HepG2 (cell line): ENCODE data around the gene RAC3. TPM values are rescaled to one million over a fixed set of nuclear protein-coding genes. Genes with fewer than 3 reads are reported as not detected.

Experiments
- BRD4 ChIP-seq: sonication (generic); formaldehyde crosslinking; IDR thresholded peaks from 2 replicates; pipeline ENCODE4 v1.4.0; 2020; ENCODE audit warnings: missing genetic modification reagents
- CREB1 ChIP-seq, 2 experiments: fragments of 450-650 bp in 1 of 2; IDR thresholded peaks; 2 replicates each; pipeline ENCODE4 v1.6.1; 2016 to 2017; ENCODE audit warnings: control low read depth in 1 of 2, mild to moderate bottlenecking in 1 of 2, missing compliant biosample characterization in 1 of 2, missing genetic modification characterization in 1 of 2
- CREM ChIP-seq, 2 experiments: sonication (generic) in 1 of 2; formaldehyde crosslinking in 1 of 2; IDR thresholded peaks; 2 replicates each; pipeline versions ENCODE4 v1.4.0 to v1.6.1; 2016 to 2020; ENCODE audit warnings: antibody characterized with exemption in 1 of 2, mild to moderate bottlenecking in 1 of 2, missing genetic modification reagents in 1 of 2
- HMG20A ChIP-seq: IDR thresholded peaks from 2 replicates; pipeline ENCODE4 v1.6.1; 2016; ENCODE audit warnings: borderline replicate concordance
- ISL2 ChIP-seq: sonication (generic); formaldehyde crosslinking; IDR thresholded peaks from 2 replicates; pipeline ENCODE4 v1.5.0; 2020; ENCODE audit warnings: missing genetic modification reagents
- JUND ChIP-seq: sonication (generic); formaldehyde crosslinking; IDR thresholded peaks from 2 replicates; pipeline ENCODE4 v1.8.0; 2022; ENCODE audit warnings: mild to moderate bottlenecking, missing genetic modification reagents
- KDM5B ChIP-seq: sonication (generic); formaldehyde crosslinking; IDR thresholded peaks from 2 replicates; pipeline ENCODE4 v1.4.0; 2020; ENCODE audit warnings: missing genetic modification reagents, mild to moderate bottlenecking, borderline replicate concordance
- KLF11 ChIP-seq: IDR thresholded peaks from 2 replicates; pipeline ENCODE4 v1.6.1; 2016; ENCODE audit warnings: missing compliant biosample characterization
- MZF1 ChIP-seq: sonication (generic); formaldehyde crosslinking; IDR thresholded peaks from 2 replicates; pipeline ENCODE4 v1.8.1; 2023; ENCODE audit warnings: mild to moderate bottlenecking, missing genetic modification reagents, borderline replicate concordance
- NFKB2 ChIP-seq: sonication (generic); formaldehyde crosslinking; IDR thresholded peaks from 2 replicates; pipeline ENCODE4 v1.4.0; 2020; ENCODE audit warnings: missing genetic modification reagents, borderline replicate concordance
- TBX2 ChIP-seq: sonication (generic); formaldehyde crosslinking; IDR thresholded peaks from 2 replicates; pipeline ENCODE4 v1.5.0; 2020; ENCODE audit warnings: missing genetic modification reagents, mild to moderate bottlenecking, borderline replicate concordance
- ZNF367 ChIP-seq: sonication (generic); formaldehyde crosslinking; IDR thresholded peaks from 2 replicates; pipeline ENCODE4 v1.4.0; 2020; ENCODE audit warnings: missing genetic modification reagents, borderline replicate concordance
- ZNF615 ChIP-seq: sonication (generic); formaldehyde crosslinking; IDR thresholded peaks from 2 replicates; pipeline ENCODE4 v1.5.0; 2020; ENCODE audit warnings: mild to moderate bottlenecking, missing genetic modification reagents, borderline replicate concordance
- ZNF670 ChIP-seq: sonication (generic); formaldehyde crosslinking; IDR thresholded peaks from 2 replicates; pipeline ENCODE4 v1.8.0; 2022; ENCODE audit warnings: mild to moderate bottlenecking, missing genetic modification reagents, borderline replicate concordance
- ZNF674 ChIP-seq: sonication (generic); formaldehyde crosslinking; IDR thresholded peaks from 2 replicates; pipeline ENCODE4 v1.5.0; 2020; ENCODE audit warnings: low read depth, mild to moderate bottlenecking, missing genetic modification reagents
- polyA plus RNA-seq, 8 experiments: library from polyadenylated mRNA; depleted of rRNA in 3 of 8; stranded (reverse) in 7 of 8; unstranded in 1 of 8; fragments of >200 nt; fragmentation: Illumina TruSeq in 4 of 8; extraction: Trizol in 4 of 8; gene quantifications; 2 replicates each; pipeline versions ENCODE4 v1.2.1 to v1.2.3, GENCODE V29; 2011 to 2016; ENCODE audit warnings: low read depth in 4 of 8, missing spikeins in 1 of 8, mixed read lengths in 1 of 8; ENCODE audit not compliant: insufficient read depth in 1 of 8
- total RNA-seq, 5 experiments: library from RNA; depleted of rRNA; stranded (reverse); fragments of >200 nt; fragmentation: Illumina TruSeq; extraction: Trizol; gene quantifications; 2 replicates each; pipeline ENCODE4 v1.2.3, GENCODE V29; 2016; ENCODE audit warnings: low read depth in 1 of 5
- TF ChIP-seq, protein P1 (sequence below): sonication (generic); formaldehyde crosslinking; IDR thresholded peaks from 2 replicates; pipeline ENCODE4 v1.5.1; 2020; ENCODE audit warnings: missing genetic modification reagents, mild to moderate bottlenecking, borderline replicate concordance
- TF ChIP-seq, protein P2 (sequence below): sonication (generic); formaldehyde crosslinking; IDR thresholded peaks from 2 replicates; pipeline ENCODE4 v1.4.0; 2020; ENCODE audit warnings: missing genetic modification reagents, borderline replicate concordance
- TF ChIP-seq, protein P3 (sequence below): IDR thresholded peaks from 2 replicates; pipeline ENCODE4 v1.6.1; 2018; ENCODE audit warnings: missing genetic modification reagents

Gene RAC3
- total and polyA plus RNA-seq, 2 of the 13 experiments (the other 11 are each of a cell fraction or from before 2014, with no cell fraction given) = 10.5 to 21.3 TPM

DNA sequence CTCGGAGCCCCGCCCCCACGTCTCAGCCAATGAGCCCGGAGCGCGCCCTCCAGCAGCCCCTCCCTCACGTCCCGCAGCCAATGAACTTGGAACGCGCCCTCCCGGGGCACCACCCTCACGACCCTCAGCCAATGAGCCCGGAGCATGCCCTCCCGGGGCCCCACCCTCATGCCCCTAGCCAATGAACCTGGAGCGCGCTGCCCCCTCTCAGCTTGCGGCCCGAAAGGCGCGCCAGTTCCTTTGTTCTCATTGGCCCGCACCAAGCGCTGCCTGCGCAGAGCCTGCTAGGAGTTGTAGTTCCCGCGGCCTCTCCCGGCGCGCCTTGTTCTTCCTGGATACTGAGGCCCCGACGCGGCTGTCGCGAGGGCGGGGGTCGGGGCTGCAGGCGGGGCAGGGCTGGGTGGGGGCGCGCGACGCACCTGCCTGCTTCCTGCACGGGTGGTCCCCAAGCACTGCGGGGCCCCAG, 8.5 kb upstream of the RAC3 start, which contains the start of gene LRRC45 (continued):
- TF ChIP-seq CREB1 (IDR thresholded peaks at IDR 0.05) = peak; percentile 82
- TF ChIP-seq CREB1 (CRISPR knock-in tag; IDR thresholded peaks at IDR 0.05) = no peak
- no peak for TF ChIP-seq NFKB2
- TF ChIP-seq JUND (CRISPR knock-in tag) = no peak
- no peak for TF ChIP-seq KDM5B
- TF ChIP-seq ZNF670 (CRISPR knock-in tag) = peak; percentile 25; the same call in 1 of the 2 replicates
- TF ChIP-seq TBX2 (CRISPR knock-in tag) = no peak; the same call in 1 of the 2 replicates
- TF ChIP-seq BRD4 (CRISPR knock-in tag) = no peak
- no peak for TF ChIP-seq ZNF615 (CRISPR knock-in tag)
- no peak for TF ChIP-seq ZNF674 (CRISPR knock-in tag)
- TF ChIP-seq CREM (IDR thresholded peaks at IDR 0.05) = peak; percentile 88
- TF ChIP-seq CREM (CRISPR knock-in tag; IDR thresholded peaks at IDR 0.05) = no peak
- TF ChIP-seq, protein P1, sequence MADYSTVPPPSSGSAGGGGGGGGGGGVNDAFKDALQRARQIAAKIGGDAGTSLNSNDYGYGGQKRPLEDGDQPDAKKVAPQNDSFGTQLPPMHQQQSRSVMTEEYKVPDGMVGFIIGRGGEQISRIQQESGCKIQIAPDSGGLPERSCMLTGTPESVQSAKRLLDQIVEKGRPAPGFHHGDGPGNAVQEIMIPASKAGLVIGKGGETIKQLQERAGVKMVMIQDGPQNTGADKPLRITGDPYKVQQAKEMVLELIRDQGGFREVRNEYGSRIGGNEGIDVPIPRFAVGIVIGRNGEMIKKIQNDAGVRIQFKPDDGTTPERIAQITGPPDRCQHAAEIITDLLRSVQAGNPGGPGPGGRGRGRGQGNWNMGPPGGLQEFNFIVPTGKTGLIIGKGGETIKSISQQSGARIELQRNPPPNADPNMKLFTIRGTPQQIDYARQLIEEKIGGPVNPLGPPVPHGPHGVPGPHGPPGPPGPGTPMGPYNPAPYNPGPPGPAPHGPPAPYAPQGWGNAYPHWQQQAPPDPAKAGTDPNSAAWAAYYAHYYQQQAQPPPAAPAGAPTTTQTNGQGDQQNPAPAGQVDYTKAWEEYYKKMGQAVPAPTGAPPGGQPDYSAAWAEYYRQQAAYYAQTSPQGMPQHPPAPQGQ (CRISPR knock-in tag) = no peak
- TF ChIP-seq HMG20A (CRISPR knock-in tag) = no peak
- TF ChIP-seq, protein P2, sequence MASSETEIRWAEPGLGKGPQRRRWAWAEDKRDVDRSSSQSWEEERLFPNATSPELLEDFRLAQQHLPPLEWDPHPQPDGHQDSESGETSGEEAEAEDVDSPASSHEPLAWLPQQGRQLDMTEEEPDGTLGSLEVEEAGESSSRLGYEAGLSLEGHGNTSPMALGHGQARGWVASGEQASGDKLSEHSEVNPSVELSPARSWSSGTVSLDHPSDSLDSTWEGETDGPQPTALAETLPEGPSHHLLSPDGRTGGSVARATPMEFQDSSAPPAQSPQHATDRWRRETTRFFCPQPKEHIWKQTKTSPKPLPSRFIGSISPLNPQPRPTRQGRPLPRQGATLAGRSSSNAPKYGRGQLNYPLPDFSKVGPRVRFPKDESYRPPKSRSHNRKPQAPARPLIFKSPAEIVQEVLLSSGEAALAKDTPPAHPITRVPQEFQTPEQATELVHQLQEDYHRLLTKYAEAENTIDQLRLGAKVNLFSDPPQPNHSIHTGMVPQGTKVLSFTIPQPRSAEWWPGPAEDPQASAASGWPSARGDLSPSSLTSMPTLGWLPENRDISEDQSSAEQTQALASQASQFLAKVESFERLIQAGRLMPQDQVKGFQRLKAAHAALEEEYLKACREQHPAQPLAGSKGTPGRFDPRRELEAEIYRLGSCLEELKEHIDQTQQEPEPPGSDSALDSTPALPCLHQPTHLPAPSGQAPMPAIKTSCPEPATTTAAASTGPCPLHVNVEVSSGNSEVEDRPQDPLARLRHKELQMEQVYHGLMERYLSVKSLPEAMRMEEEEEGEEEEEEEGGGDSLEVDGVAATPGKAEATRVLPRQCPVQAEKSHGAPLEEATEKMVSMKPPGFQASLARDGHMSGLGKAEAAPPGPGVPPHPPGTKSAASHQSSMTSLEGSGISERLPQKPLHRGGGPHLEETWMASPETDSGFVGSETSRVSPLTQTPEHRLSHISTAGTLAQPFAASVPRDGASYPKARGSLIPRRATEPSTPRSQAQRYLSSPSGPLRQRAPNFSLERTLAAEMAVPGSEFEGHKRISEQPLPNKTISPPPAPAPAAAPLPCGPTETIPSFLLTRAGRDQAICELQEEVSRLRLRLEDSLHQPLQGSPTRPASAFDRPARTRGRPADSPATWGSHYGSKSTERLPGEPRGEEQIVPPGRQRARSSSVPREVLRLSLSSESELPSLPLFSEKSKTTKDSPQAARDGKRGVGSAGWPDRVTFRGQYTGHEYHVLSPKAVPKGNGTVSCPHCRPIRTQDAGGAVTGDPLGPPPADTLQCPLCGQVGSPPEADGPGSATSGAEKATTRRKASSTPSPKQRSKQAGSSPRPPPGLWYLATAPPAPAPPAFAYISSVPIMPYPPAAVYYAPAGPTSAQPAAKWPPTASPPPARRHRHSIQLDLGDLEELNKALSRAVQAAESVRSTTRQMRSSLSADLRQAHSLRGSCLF = no peak
- TF ChIP-seq, protein P3, sequence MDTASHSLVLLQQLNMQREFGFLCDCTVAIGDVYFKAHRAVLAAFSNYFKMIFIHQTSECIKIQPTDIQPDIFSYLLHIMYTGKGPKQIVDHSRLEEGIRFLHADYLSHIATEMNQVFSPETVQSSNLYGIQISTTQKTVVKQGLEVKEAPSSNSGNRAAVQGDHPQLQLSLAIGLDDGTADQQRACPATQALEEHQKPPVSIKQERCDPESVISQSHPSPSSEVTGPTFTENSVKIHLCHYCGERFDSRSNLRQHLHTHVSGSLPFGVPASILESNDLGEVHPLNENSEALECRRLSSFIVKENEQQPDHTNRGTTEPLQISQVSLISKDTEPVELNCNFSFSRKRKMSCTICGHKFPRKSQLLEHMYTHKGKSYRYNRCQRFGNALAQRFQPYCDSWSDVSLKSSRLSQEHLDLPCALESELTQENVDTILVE (CRISPR knock-in tag) = no peak
- no peak for TF ChIP-seq ZNF367 (CRISPR knock-in tag)
- TF ChIP-seq KLF11 = no peak
- TF ChIP-seq MZF1 = no peak
- TF ChIP-seq ISL2 (CRISPR knock-in tag) = no peak
